ENCODE data around the gene LYPLA2. TPM values are rescaled to one million over a fixed set of nuclear protein-coding genes. Genes with fewer than 3 reads are reported as not detected.
"Not testable (repeated sequence)": the region's sequence is repeated elsewhere in the genome, so short reads cannot be mapped to it uniquely, and the experiment has no call there.

The LYPLA2 gene
- total RNA-seq, 2 experiments from 2014 or later = 84.2 to 88.2 TPM

DNA sequence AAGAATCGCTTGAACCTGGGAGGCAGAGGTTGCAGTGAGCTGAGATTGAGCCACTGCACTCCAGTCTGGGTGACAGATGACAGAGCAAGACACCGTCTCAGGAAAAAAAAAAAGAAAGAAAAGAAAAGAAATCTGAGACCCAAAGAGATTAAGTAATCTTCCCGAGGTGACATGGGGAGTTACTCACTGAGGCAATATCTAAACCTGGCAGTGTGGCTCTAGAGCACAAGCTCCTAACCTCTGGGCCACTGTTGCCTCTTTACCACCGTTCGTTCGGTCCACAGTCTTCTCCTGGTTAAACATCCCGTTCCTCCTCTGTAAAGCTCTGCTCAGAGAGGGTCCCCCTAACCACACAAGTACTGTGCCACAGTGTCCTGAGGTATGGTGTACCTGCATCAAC is 32.8 kb downstream of the LYPLA2 start:
- no peaks in the 10 kb centered on the region for H3K9me3 Mint-ChIP-seq (ENCODE audit: insufficient read depth)
- ATAC-seq (no peak), DNase-seq (no peak)
- H3K27me3 Mint-ChIP-seq (ENCODE audit: low read depth) = no peaks in the 10 kb centered on the region
- peak overlapping the region; percentile 96 for H3K4me3 Mint-ChIP-seq
- peaks cover 21% of the 10 kb centered on the region for H3K4me1 Mint-ChIP-seq (ENCODE audit: low read depth)
- peaks cover 8% of the 10 kb centered on the region for H3K36me3 Mint-ChIP-seq (ENCODE audit: low read depth)
- POLR2A ChIA-PET = no interaction called here
- CTCF ChIA-PET = interaction anchor here (1.0 to 7.0 kb wide), 5 partner anchors 9 to 93 kb away, joined by 4 to 86 read pairs (median 6); no protein-coding TSS in a partner anchor
- H3K27ac Mint-ChIP-seq = no peak overlapping the region

DNA sequence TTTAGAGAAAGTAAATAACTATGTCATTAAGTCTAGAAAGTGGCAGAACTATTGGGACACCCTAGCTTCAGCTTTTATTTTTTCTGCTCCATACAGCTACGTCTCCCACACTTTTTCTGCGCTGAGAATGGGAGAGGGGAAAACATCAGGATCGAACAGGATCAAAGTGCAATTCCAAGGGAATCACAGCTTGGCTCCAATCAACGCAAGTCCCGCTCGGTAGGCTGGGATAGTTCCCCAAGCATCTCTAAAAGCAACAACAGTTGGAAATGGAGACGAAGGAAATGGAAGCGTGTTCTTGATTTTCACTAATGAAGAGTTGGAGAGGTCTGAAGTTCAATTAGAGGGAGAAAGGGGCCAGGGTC is 33.7 kb downstream of the LYPLA2 start:
- Mint-ChIP-seq H3K9me3 (ENCODE audit: insufficient read depth) (no peaks in the 10 kb centered on the region), H3K27ac (peak overlapping the region; percentile 93), H3K27me3 (ENCODE audit: low read depth) (no peaks in the 10 kb centered on the region), H3K4me3 (peak overlapping the region; percentile 96), H3K36me3 (ENCODE audit: low read depth) (peaks cover 8% of the 10 kb centered on the region), H3K4me1 (ENCODE audit: low read depth) (peaks cover 21% of the 10 kb centered on the region)
- POLR2A ChIA-PET = interaction anchor here (0.9 to 1.3 kb wide), 7 partner anchors 14 to 136 kb away, joined by 3 to 5 read pairs (median 3); partner anchors contain the start of gene RPL11
- no peak for ATAC-seq
- CTCF ChIA-PET = interaction anchor here (1.0 to 7.0 kb wide), 10 partner anchors 8 to 92 kb away, joined by 3 to 86 read pairs (median 4); no protein-coding TSS in a partner anchor
- no peak for DNase-seq

- H3K4me1 Mint-ChIP-seq (ENCODE audit: low read depth) = peaks cover 21% of the 10 kb centered on the region
- no peaks in the 10 kb centered on the region for H3K9me3 Mint-ChIP-seq (ENCODE audit: insufficient read depth)
- H3K4me3 Mint-ChIP-seq = peak within 1 kb of the TSS; percentile 96
- POLR2A ChIA-PET = interaction anchor here (0.6 to 1.3 kb wide), 13 partner anchors 13 to 525 kb away, joined by 3 to 7 read pairs (median 3); partner anchors contain the start of gene RPL11
- peak within 1 kb of the TSS; percentile 93 for H3K27ac Mint-ChIP-seq
- H3K36me3 Mint-ChIP-seq (ENCODE audit: low read depth) = peaks cover 7% of the 10 kb centered on the region
- ATAC-seq = peak; percentile 96
- no peaks in the 10 kb centered on the region for H3K27me3 Mint-ChIP-seq (ENCODE audit: low read depth)
- peak; percentile 93 for DNase-seq
- CTCF ChIA-PET = interaction anchor here (0.6 to 7.0 kb wide), 13 partner anchors 9 to 340 kb away, joined by 3 to 86 read pairs (median 3); no protein-coding TSS in a partner anchor
These were observed 34.3 kb downstream of the LYPLA2 start, which contains the start of gene HMGCL for GRCh38 chr1:23825076-23825761. HMGCL (minus strand) TSS chr1:23825429; CDS start chr1:23825415, 14 bp downstream.

GRCh38 chr1:23825762-23826522 is 35.0 kb downstream of the LYPLA2 start:
- H3K27me3 Mint-ChIP-seq (ENCODE audit: low read depth) = no peaks in the 10 kb centered on the region
- peak; percentile 37 for ATAC-seq
- DNase-seq = no peak
- H3K27ac Mint-ChIP-seq = peak overlapping the region; percentile 93
- ChIA-PET POLR2A (interaction anchor here (0.6 to 1.3 kb wide), 14 partner anchors 12 to 525 kb away, joined by 3 to 7 read pairs (median 4); partner anchors contain the start of gene RPL11), CTCF (interaction anchor here (0.6 to 7.0 kb wide), 7 partner anchors 10 to 339 kb away, joined by 3 to 86 read pairs (median 3); no protein-coding TSS in a partner anchor)
- H3K4me1 Mint-ChIP-seq (ENCODE audit: low read depth) = peaks cover 21% of the 10 kb centered on the region
- peak overlapping the region; percentile 96 for H3K4me3 Mint-ChIP-seq
- peaks cover 5% of the 10 kb centered on the region for H3K36me3 Mint-ChIP-seq (ENCODE audit: low read depth)
- no peaks in the 10 kb centered on the region for H3K9me3 Mint-ChIP-seq (ENCODE audit: insufficient read depth)

DNA sequence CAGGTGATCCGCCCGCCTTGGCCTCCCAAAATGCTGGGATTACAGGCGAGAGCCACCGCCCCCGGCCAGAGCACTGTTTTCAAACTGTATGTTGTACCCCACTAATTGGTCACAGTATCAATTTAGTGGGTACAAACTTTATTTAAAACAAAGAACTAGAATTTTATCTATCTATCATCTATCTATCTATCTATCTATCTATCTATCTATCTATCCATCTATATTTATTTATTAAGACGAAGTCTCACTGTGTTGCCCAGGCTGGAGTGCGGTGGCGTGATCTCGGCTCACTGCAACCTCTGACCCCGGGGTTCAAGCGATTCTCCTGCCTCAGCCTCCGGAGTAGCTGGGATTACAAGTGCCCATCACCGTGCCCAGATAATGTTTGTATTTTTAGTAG is 35.6 kb downstream of the LYPLA2 start:
- H3K27ac Mint-ChIP-seq; H3K36me3 Mint-ChIP-seq (ENCODE audit: low read depth); ATAC-seq; H3K27me3 Mint-ChIP-seq (ENCODE audit: low read depth); H3K9me3 Mint-ChIP-seq (ENCODE audit: insufficient read depth); DNase-seq: not testable (repeated sequence)
- Mint-ChIP-seq H3K4me3 (peak overlapping the region; percentile 31), H3K4me1 (ENCODE audit: low read depth) (peaks cover 21% of the 10 kb centered on the region)
- ChIA-PET POLR2A (interaction anchor here (1.0 kb wide), 1 partner anchor 47 kb away, joined by 4 read pairs; no protein-coding TSS in a partner anchor), CTCF (interaction anchor here (1.8 to 7.0 kb wide), 2 partner anchors 16 to 47 kb away, joined by 6 to 86 read pairs; no protein-coding TSS in a partner anchor)

DNA sequence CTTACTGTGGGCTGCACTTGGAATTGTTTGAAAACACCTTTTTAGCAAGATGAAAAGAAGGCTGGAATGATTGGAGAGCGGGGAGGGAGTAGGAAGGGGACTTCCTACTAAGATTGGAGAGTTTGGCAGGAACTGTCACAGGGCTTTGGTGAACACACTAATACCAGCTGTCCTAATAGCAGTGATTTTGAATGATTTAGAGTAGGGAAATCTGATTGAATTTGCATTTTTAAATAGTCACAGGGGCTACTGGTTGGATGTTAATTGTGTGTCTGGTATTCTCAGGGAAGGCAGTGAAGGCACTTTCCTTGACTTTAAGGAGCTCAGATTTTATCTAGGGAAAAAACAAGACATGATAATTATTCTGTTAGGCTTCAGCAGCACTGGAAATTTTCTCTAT is 36.8 kb downstream of the LYPLA2 start:
- H3K36me3 Mint-ChIP-seq (ENCODE audit: low read depth) = peaks cover 5% of the 10 kb centered on the region
- no peaks in the 10 kb centered on the region for H3K27me3 Mint-ChIP-seq (ENCODE audit: low read depth)
- ATAC-seq (no peak), DNase-seq (no peak)
- H3K27ac Mint-ChIP-seq = no peak overlapping the region
- H3K4me3 Mint-ChIP-seq = no peak overlapping the region
- H3K9me3 Mint-ChIP-seq (ENCODE audit: insufficient read depth) = no peaks in the 10 kb centered on the region
- ChIA-PET CTCF (no interaction called here), POLR2A (interaction anchor here (0.5 kb wide), 1 partner anchor 152 kb away, joined by 3 read pairs; no protein-coding TSS in a partner anchor)
- H3K4me1 Mint-ChIP-seq (ENCODE audit: low read depth) = peaks cover 21% of the 10 kb centered on the region

DNA sequence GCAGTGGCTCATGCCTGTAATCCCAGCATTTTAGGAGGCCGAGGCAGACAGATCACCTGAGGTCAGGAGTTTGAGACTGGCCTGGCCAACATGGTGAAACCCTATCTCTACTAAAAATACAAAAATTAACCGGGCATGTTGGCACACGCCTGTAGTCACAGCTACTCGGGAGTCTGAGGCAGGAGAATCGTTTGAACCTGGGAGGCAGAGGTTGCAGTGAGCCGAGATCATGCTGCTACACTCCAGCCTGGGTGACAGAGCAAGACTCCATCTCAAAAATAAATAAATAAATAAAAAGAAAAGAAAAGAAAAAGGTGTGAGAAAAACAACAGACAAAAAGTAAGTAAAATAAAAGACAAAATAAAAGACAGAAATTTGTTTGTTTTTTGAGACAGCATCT is 43.2 kb downstream of the LYPLA2 start:
- not testable (repeated sequence) for ATAC-seq; H3K36me3 Mint-ChIP-seq (ENCODE audit: low read depth); H3K9me3 Mint-ChIP-seq (ENCODE audit: insufficient read depth); DNase-seq; H3K27ac Mint-ChIP-seq; H3K4me3 Mint-ChIP-seq; H3K27me3 Mint-ChIP-seq (ENCODE audit: low read depth)
- CTCF ChIA-PET = interaction anchor here (1.4 to 1.6 kb wide), 2 partner anchors 23 to 82 kb away, joined by 4 to 6 read pairs; no protein-coding TSS in a partner anchor
- POLR2A ChIA-PET = interaction anchor here (0.6 kb wide), 1 partner anchor 1736 kb away, joined by 4 read pairs; no protein-coding TSS in a partner anchor
- peaks cover 16% of the 10 kb centered on the region for H3K4me1 Mint-ChIP-seq (ENCODE audit: low read depth)

DNA sequence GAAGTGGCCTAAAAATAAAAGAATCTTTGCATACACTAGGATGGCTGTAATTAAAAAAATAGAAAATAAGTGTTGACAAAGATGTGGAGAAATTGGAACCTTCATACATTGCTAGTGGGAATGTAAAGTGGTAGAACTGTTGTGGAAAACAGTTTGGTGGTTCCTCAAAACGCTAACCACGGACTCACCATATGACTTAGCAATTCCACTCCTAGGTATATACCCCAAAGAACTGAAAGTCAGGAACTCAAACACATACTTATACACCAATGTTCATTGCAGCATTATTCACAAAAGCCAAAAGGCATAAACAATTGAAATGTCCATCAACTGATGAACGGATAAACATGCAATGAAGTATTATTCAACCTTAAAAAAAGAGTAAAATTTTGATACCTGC is 45.1 kb downstream of the LYPLA2 start:
- ATAC-seq (no peak), DNase-seq (no peak)
- Mint-ChIP-seq H3K4me3 (no peak overlapping the region), H3K36me3 (ENCODE audit: low read depth) (no peaks in the 10 kb centered on the region), H3K9me3 (ENCODE audit: insufficient read depth) (no peaks in the 10 kb centered on the region), H3K4me1 (ENCODE audit: low read depth) (peaks cover 16% of the 10 kb centered on the region), H3K27me3 (ENCODE audit: low read depth) (peaks cover 8% of the 10 kb centered on the region), H3K27ac (no peak overlapping the region)
- CTCF ChIA-PET = no interaction called here
- POLR2A ChIA-PET = no interaction called here

DNA sequence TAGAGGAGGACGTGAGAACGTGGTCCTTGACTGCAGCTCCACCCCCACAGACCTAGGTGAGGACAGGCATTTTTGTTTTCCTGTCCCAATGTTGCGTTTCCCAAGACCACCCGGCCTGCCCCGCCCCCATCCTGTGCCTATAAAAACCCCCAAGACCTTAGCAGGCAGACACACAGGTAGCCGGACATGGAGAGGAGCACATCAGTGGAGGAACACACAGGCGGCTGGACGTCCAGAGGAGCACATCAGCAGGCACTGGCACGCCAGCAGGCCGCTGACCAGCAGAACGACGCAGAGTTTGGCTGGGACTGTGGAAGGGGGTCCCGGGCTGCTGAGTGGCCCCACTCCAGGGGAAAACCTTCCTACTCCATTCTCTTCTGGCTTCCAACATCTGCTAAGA is 47.0 kb downstream of the LYPLA2 start:
- POLR2A ChIA-PET = interaction anchor here (1.2 kb wide), 1 partner anchor 13 kb away, joined by 7 read pairs; the partner anchor contains the start of gene HMGCL
- Mint-ChIP-seq H3K9me3 (ENCODE audit: insufficient read depth) (no peaks in the 10 kb centered on the region), H3K4me3 (peak overlapping the region; percentile 64), H3K4me1 (ENCODE audit: low read depth) (peaks cover 16% of the 10 kb centered on the region), H3K27me3 (ENCODE audit: low read depth) (peaks cover 19% of the 10 kb centered on the region), H3K27ac (no peak overlapping the region), H3K36me3 (ENCODE audit: low read depth) (no peaks in the 10 kb centered on the region)
- CTCF ChIA-PET = interaction anchor here (1.2 to 2.4 kb wide), 2 partner anchors 28 to 79 kb away, joined by 5 to 12 read pairs; no protein-coding TSS in a partner anchor
- ATAC-seq (peak; percentile 11), DNase-seq (no peak)

- POLR2A ChIA-PET = interaction anchor here (1.2 kb wide), 1 partner anchor 13 kb away, joined by 7 read pairs; the partner anchor contains the start of gene HMGCL
- CTCF ChIA-PET = interaction anchor here (1.2 to 2.4 kb wide), 4 partner anchors 14 to 78 kb away, joined by 3 to 12 read pairs (median 5); partner anchors contain the start of gene HMGCL
- DNase-seq (peak; percentile 82), ATAC-seq (peak; percentile 100)
- Mint-ChIP-seq H3K27me3 (ENCODE audit: low read depth) (peaks cover 19% of the 10 kb centered on the region), H3K4me3 (peak overlapping the region; percentile 64), H3K27ac (peak overlapping the region; percentile 9), H3K9me3 (ENCODE audit: insufficient read depth) (no peaks in the 10 kb centered on the region), H3K4me1 (ENCODE audit: low read depth) (peaks cover 16% of the 10 kb centered on the region), H3K36me3 (ENCODE audit: low read depth) (no peaks in the 10 kb centered on the region)
These were observed 47.5 kb downstream of the LYPLA2 start for GRCh38 chr1:23838401-23838866.

DNA sequence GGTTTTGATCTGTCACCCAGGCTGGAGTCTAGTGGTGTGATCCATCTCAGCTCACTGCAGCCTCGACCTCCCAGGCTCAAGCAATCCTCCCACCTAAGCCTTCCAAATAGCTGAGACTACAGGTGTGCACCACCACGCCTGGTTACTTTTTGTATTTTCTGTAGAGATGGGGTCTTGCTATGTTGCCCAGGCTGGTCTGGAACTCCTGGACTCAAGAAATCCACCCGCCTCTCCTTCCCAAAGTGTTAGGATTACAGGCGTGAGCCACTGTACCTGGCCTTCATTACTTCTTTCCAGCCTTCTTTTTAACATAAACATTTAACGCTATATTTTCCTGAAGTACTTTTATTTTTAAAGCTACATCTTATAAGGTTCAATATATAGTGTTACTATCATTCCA is 52.7 kb downstream of the LYPLA2 start:
- Mint-ChIP-seq H3K36me3 (ENCODE audit: low read depth) (peaks cover 22% of the 10 kb centered on the region), H3K4me3 (no peak overlapping the region), H3K27ac (no peak overlapping the region), H3K9me3 (ENCODE audit: insufficient read depth) (no peaks in the 10 kb centered on the region), H3K4me1 (ENCODE audit: low read depth) (peaks cover under 1% of the 10 kb centered on the region), H3K27me3 (ENCODE audit: low read depth) (peaks cover 11% of the 10 kb centered on the region)
- ChIA-PET POLR2A (no interaction called here), CTCF (interaction anchor here (0.6 to 1.0 kb wide), 5 partner anchors 12 to 268 kb away, joined by 3 to 4 read pairs (median 3); partner anchors contain the start of gene HMGCL)
- ATAC-seq (no peak), DNase-seq (no peak)
